Measurements from ENCODE around the gene TEX22.

TEX22 gene

GRCh38 chr14:105363847-105364708, 34.3 kb upstream of the TEX22 start:
- no peak for DNase-seq
- WGBS = 95% methylated on average over 43 of the region's 58 CpGs
- no peaks in the 10 kb centered on the region for H3K79me1 ChIP-seq (replicated peaks; ENCODE audit: low read length, poor library complexity, severe bottlenecking)

GRCh38 chr14:105365101-105365500, 33.2 kb upstream of the TEX22 start:
- H3K9me3 ChIP-seq (ENCODE audit: control insufficient read depth, low read length) = no peaks in the 10 kb centered on the region
- no peak overlapping the region for H2AK5ac ChIP-seq (ENCODE audit: low read length, severe bottlenecking)
- H3K14ac ChIP-seq (ENCODE audit: low read length in 2 of 2) = no peak overlapping the region
- 94% methylated on average over 11 of the region's 11 CpGs for WGBS
- H4K91ac ChIP-seq (ENCODE audit: low read length) = no peak overlapping the region
- H3K23ac ChIP-seq (ENCODE audit: low read length in 2 of 2) = no peak overlapping the region
- H3K4me3 ChIP-seq (ENCODE audit: insufficient read depth in 1 of 2, low read depth in 1 of 2, low read length in 2 of 2) = no peak overlapping the region
- no peak for DNase-seq
- no peak overlapping the region for H3K18ac ChIP-seq (ENCODE audit: low read depth in 1 of 2, low read length in 2 of 2)
- no peak overlapping the region for H2BK12ac ChIP-seq (ENCODE audit: low read length in 2 of 2)
- H3K4me2 ChIP-seq (ENCODE audit: low read length, poor library complexity, severe bottlenecking) = no peak overlapping the region
- H3K4me1 ChIP-seq (ENCODE audit: control insufficient read depth, insufficient read depth, low read depth, low read length) = peaks cover 1% of the 10 kb centered on the region
- no peaks in the 10 kb centered on the region for H3K27me3 ChIP-seq (ENCODE audit: control insufficient read depth in 1 of 2, insufficient read depth in 1 of 2, low read length in 2 of 2)
- H4K8ac ChIP-seq (ENCODE audit: low read length) = no peak overlapping the region
- no peak overlapping the region for H2BK15ac ChIP-seq (ENCODE audit: low read depth, poor library complexity, severe bottlenecking)
- H3K36me3 ChIP-seq (ENCODE audit: control insufficient read depth in 1 of 2, insufficient read depth in 2 of 2, low read depth in 1 of 2, low read length in 2 of 2) = peaks cover 19 to 52% of the 10 kb centered on the region in 2 experiments
- H2BK120ac ChIP-seq (ENCODE audit: low read depth, low read length) = no peak overlapping the region
- peak overlapping the region; percentile 51 for H3K9ac ChIP-seq (ENCODE audit: low read length)
- no peaks in the 10 kb centered on the region for H3K79me1 ChIP-seq (replicated peaks; ENCODE audit: low read length, poor library complexity, severe bottlenecking)
- no peak overlapping the region for H3K27ac ChIP-seq (ENCODE audit: low read length, poor library complexity, severe bottlenecking)
- no peak overlapping the region for H2AFZ ChIP-seq (ENCODE audit: low read depth, low read length)
- no peak overlapping the region for H2BK5ac ChIP-seq (ENCODE audit: low read depth, low read length, poor library complexity, severe bottlenecking)
- H3K4ac ChIP-seq (ENCODE audit: low read depth in 1 of 2, low read length in 2 of 2) = no peak overlapping the region

More at GRCh38 chr14:105363847-105364708, 34.3 kb upstream of the TEX22 start:
- Histone ChIP-seq H3K4me2 (ENCODE audit: low read length, poor library complexity, severe bottlenecking) (no peak overlapping the region), H3K27ac (ENCODE audit: low read length, poor library complexity, severe bottlenecking) (no peak overlapping the region), H3K4me1 (ENCODE audit: control insufficient read depth, insufficient read depth, low read depth, low read length) (peaks cover 1% of the 10 kb centered on the region), H3K4ac (ENCODE audit: low read depth in 1 of 2, low read length in 2 of 2) (no peak overlapping the region), H3K9me3 (ENCODE audit: control insufficient read depth, low read length) (no peaks in the 10 kb centered on the region), H3K36me3 (ENCODE audit: control insufficient read depth in 1 of 2, insufficient read depth in 2 of 2, low read depth in 1 of 2, low read length in 2 of 2) (peaks cover 21 to 43% of the 10 kb centered on the region in 2 experiments), H4K91ac (ENCODE audit: low read length) (no peak overlapping the region), H2BK12ac (ENCODE audit: low read length in 2 of 2) (no peak overlapping the region), H3K27me3 (ENCODE audit: control insufficient read depth in 1 of 2, insufficient read depth in 1 of 2, low read length in 2 of 2) (no peaks in the 10 kb centered on the region), H3K23ac (ENCODE audit: low read length in 2 of 2) (no peak overlapping the region), H2BK15ac (ENCODE audit: low read depth, poor library complexity, severe bottlenecking) (no peak overlapping the region), H2BK120ac (ENCODE audit: low read depth, low read length) (no peak overlapping the region), H3K14ac (ENCODE audit: low read length in 2 of 2) (no peak overlapping the region), H3K9ac (ENCODE audit: low read length) (peak overlapping the region; percentile 57), H2AFZ (ENCODE audit: low read depth, low read length) (no peak overlapping the region), H3K4me3 (ENCODE audit: insufficient read depth in 1 of 2, low read depth in 1 of 2, low read length in 2 of 2) (peak overlapping the region in 1 of 2 experiments; percentile 69), H2AK5ac (ENCODE audit: low read length, severe bottlenecking) (no peak overlapping the region), H3K18ac (ENCODE audit: low read depth in 1 of 2, low read length in 2 of 2) (no peak overlapping the region), H2BK5ac (ENCODE audit: low read depth, low read length, poor library complexity, severe bottlenecking) (no peak overlapping the region), H4K8ac (ENCODE audit: low read length) (no peak overlapping the region)

GRCh38 chr14:105365681-105366080, 32.7 kb upstream of the TEX22 start:
- Histone ChIP-seq H3K36me3 (ENCODE audit: control insufficient read depth in 1 of 2, insufficient read depth in 2 of 2, low read depth in 1 of 2, low read length in 2 of 2) (peaks cover 16 to 50% of the 10 kb centered on the region in 2 experiments), H3K4me3 (ENCODE audit: insufficient read depth in 1 of 2, low read depth in 1 of 2, low read length in 2 of 2) (no peak overlapping the region), H2BK15ac (ENCODE audit: low read depth, poor library complexity, severe bottlenecking) (no peak overlapping the region), H3K4me1 (ENCODE audit: control insufficient read depth, insufficient read depth, low read depth, low read length) (peaks cover 1% of the 10 kb centered on the region), H3K14ac (ENCODE audit: low read length in 2 of 2) (no peak overlapping the region), H2AFZ (ENCODE audit: low read depth, low read length) (no peak overlapping the region), H2BK120ac (ENCODE audit: low read depth, low read length) (no peak overlapping the region), H3K18ac (ENCODE audit: low read depth in 1 of 2, low read length in 2 of 2) (no peak overlapping the region), H2BK12ac (ENCODE audit: low read length in 2 of 2) (no peak overlapping the region), H3K9ac (ENCODE audit: low read length) (no peak overlapping the region), H4K8ac (ENCODE audit: low read length) (no peak overlapping the region), H2BK5ac (ENCODE audit: low read depth, low read length, poor library complexity, severe bottlenecking) (no peak overlapping the region), H3K9me3 (ENCODE audit: control insufficient read depth, low read length) (no peaks in the 10 kb centered on the region), H2AK5ac (ENCODE audit: low read length, severe bottlenecking) (no peak overlapping the region), H4K91ac (ENCODE audit: low read length) (no peak overlapping the region), H3K4me2 (ENCODE audit: low read length, poor library complexity, severe bottlenecking) (no peak overlapping the region), H3K27me3 (ENCODE audit: control insufficient read depth in 1 of 2, insufficient read depth in 1 of 2, low read length in 2 of 2) (no peaks in the 10 kb centered on the region), H3K27ac (ENCODE audit: low read length, poor library complexity, severe bottlenecking) (no peak overlapping the region), H3K4ac (ENCODE audit: low read depth in 1 of 2, low read length in 2 of 2) (no peak overlapping the region), H3K79me1 (replicated peaks; ENCODE audit: low read length, poor library complexity, severe bottlenecking) (no peaks in the 10 kb centered on the region), H3K23ac (ENCODE audit: low read length in 2 of 2) (no peak overlapping the region)
- no peak for DNase-seq
- WGBS = 98% methylated on average over 10 of the region's 12 CpGs

- no peak overlapping the region for H2AFZ ChIP-seq (ENCODE audit: low read depth, low read length)
- H3K4me2 ChIP-seq (ENCODE audit: low read length, poor library complexity, severe bottlenecking) = no peak overlapping the region
- H2BK5ac ChIP-seq (ENCODE audit: low read depth, low read length, poor library complexity, severe bottlenecking) = no peak overlapping the region
- peaks cover 17 to 50% of the 10 kb centered on the region in 2 experiments for H3K36me3 ChIP-seq (ENCODE audit: control insufficient read depth in 1 of 2, insufficient read depth in 2 of 2, low read depth in 1 of 2, low read length in 2 of 2)
- H3K23ac ChIP-seq (ENCODE audit: low read length in 2 of 2) = no peak overlapping the region
- no peaks in the 10 kb centered on the region for H3K27me3 ChIP-seq (ENCODE audit: control insufficient read depth in 1 of 2, insufficient read depth in 1 of 2, low read length in 2 of 2)
- no peak overlapping the region for H4K91ac ChIP-seq (ENCODE audit: low read length)
- no peak overlapping the region for H2BK120ac ChIP-seq (ENCODE audit: low read depth, low read length)
- H3K79me1 ChIP-seq (replicated peaks; ENCODE audit: low read length, poor library complexity, severe bottlenecking) = no peaks in the 10 kb centered on the region
- DNase-seq = no peak
- peaks cover 1% of the 10 kb centered on the region for H3K4me1 ChIP-seq (ENCODE audit: control insufficient read depth, insufficient read depth, low read depth, low read length)
- H2BK12ac ChIP-seq (ENCODE audit: low read length in 2 of 2) = no peak overlapping the region
- H3K27ac ChIP-seq (ENCODE audit: low read length, poor library complexity, severe bottlenecking) = no peak overlapping the region
- no peak overlapping the region for H3K18ac ChIP-seq (ENCODE audit: low read depth in 1 of 2, low read length in 2 of 2)
- no peaks in the 10 kb centered on the region for H3K9me3 ChIP-seq (ENCODE audit: control insufficient read depth, low read length)
- no peak overlapping the region for H2BK15ac ChIP-seq (ENCODE audit: low read depth, poor library complexity, severe bottlenecking)
- no peak overlapping the region for H3K9ac ChIP-seq (ENCODE audit: low read length)
- H2AK5ac ChIP-seq (ENCODE audit: low read length, severe bottlenecking) = no peak overlapping the region
- no peak overlapping the region for H3K14ac ChIP-seq (ENCODE audit: low read length in 2 of 2)
- no peak overlapping the region for H4K8ac ChIP-seq (ENCODE audit: low read length)
- 91% methylated on average over 21 of the region's 23 CpGs for WGBS
- H3K4ac ChIP-seq (ENCODE audit: low read depth in 1 of 2, low read length in 2 of 2) = no peak overlapping the region
- H3K4me3 ChIP-seq (ENCODE audit: insufficient read depth in 1 of 2, low read depth in 1 of 2, low read length in 2 of 2) = no peak overlapping the region
Measured at GRCh38 chr14:105366386-105367074, 31.8 kb upstream of the TEX22 start.
